Parathyroid adenoma (tissue), 2 donors: ENCODE measurements around the gene KCNIP1.

ENCODE experiments used
- H2AFZ ChIP-seq: fragments of 300-600 bp; sonication (generic); one replicate; pipeline ENCODE4 v1.7.0; 2017; ENCODE audit warnings: antibody characterized with exemption, mild to moderate bottlenecking
- H3K27ac ChIP-seq: fragments of 300-600 bp; sonication (generic); one replicate; pipeline ENCODE4 v1.7.0; 2017
- H3K27me3 ChIP-seq: fragments of 300-600 bp; sonication (generic); one replicate; pipeline ENCODE4 v1.7.0; 2017; ENCODE audit warnings: low read length; ENCODE audit not compliant: control insufficient read depth, insufficient read depth
- H3K36me3 ChIP-seq: fragments of 300-600 bp; sonication (generic); one replicate; pipeline ENCODE4 v1.7.0; 2017; ENCODE audit warnings: low read length; ENCODE audit not compliant: control insufficient read depth, insufficient read depth
- H3K4me1 ChIP-seq: fragments of 300-600 bp; sonication (generic); one replicate; pipeline ENCODE4 v1.7.0; 2017; ENCODE audit warnings: control low read depth
- H3K4me2 ChIP-seq: fragments of 300-600 bp; sonication (generic); one replicate; pipeline ENCODE4 v1.7.0; 2017; ENCODE audit warnings: low read length
- H3K4me3 ChIP-seq: fragments of 300-600 bp; sonication (generic); one replicate; pipeline ENCODE4 v1.7.0; 2017; ENCODE audit warnings: low read depth, low read length
- H3K79me2 ChIP-seq: fragments of 300-600 bp; sonication (generic); one replicate; pipeline ENCODE4 v1.7.0; 2017; ENCODE audit warnings: control low read depth
- H3K9ac ChIP-seq: fragments of 300-600 bp; sonication (generic); one replicate; pipeline ENCODE4 v1.7.0; 2017; ENCODE audit warnings: mild to moderate bottlenecking
- H3K9me3 ChIP-seq: fragments of 300-600 bp; sonication (generic); one replicate; pipeline ENCODE4 v1.7.0; 2017; ENCODE audit warnings: low read length; ENCODE audit not compliant: control insufficient read depth
- TF ChIP-seq, protein P1 (sequence below): fragments of 300-600 bp; sonication (generic); IDR thresholded peaks from one replicate; pipeline ENCODE4 v1.7.0; 2017; ENCODE audit warnings: antibody characterized with exemption, mild to moderate bottlenecking
- donor health status: primary hyperparathyroidism.

KCNIP1 gene

DNA sequence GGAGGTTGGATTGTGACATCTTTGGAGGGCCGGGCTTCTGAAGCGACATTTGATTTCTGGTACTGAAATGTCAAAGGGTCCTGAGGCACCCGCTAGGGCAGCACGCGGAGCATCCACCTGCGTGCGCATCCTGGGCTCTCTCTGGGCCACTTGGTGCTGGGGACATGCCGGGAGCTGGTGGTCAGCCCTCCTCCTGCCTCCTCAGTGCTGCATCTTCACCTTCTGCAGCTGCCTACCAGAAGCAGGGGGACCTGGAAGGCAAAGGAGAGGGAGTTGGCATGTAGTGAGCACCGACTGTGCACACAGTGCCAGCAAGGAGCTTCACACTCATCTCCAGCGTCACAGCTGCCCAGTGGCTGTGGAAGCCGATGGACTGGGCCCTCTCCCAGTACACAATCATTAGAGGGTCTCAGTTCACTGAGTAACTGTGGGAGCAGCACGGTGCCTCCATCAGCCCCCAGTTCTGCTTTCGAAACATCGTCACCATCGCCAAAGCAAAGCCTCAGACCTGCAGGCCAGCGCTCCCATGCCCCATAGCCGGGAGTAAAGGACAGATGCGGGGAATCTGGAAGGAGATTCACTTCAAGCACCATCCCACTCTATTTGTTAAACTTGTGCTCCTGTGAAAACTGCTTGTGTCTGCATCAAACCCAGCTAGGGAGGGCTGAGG, 138.4 kb downstream of the KCNIP1 start:
- Histone ChIP-seq H3K27me3 (no peaks in the 10 kb centered on the region), H3K4me3 (no peak overlapping the region), H3K79me2 (no peaks in the 10 kb centered on the region), H3K27ac (no peak overlapping the region), H2AFZ (no peak overlapping the region), H3K4me2 (no peak overlapping the region), H3K4me1 (peaks cover 3% of the 10 kb centered on the region), H3K9ac (no peak overlapping the region), H3K36me3 (no peaks in the 10 kb centered on the region), H3K9me3 (no peaks in the 10 kb centered on the region)
- TF ChIP-seq, protein P1, sequence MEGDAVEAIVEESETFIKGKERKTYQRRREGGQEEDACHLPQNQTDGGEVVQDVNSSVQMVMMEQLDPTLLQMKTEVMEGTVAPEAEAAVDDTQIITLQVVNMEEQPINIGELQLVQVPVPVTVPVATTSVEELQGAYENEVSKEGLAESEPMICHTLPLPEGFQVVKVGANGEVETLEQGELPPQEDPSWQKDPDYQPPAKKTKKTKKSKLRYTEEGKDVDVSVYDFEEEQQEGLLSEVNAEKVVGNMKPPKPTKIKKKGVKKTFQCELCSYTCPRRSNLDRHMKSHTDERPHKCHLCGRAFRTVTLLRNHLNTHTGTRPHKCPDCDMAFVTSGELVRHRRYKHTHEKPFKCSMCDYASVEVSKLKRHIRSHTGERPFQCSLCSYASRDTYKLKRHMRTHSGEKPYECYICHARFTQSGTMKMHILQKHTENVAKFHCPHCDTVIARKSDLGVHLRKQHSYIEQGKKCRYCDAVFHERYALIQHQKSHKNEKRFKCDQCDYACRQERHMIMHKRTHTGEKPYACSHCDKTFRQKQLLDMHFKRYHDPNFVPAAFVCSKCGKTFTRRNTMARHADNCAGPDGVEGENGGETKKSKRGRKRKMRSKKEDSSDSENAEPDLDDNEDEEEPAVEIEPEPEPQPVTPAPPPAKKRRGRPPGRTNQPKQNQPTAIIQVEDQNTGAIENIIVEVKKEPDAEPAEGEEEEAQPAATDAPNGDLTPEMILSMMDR, result no peak

DNA sequence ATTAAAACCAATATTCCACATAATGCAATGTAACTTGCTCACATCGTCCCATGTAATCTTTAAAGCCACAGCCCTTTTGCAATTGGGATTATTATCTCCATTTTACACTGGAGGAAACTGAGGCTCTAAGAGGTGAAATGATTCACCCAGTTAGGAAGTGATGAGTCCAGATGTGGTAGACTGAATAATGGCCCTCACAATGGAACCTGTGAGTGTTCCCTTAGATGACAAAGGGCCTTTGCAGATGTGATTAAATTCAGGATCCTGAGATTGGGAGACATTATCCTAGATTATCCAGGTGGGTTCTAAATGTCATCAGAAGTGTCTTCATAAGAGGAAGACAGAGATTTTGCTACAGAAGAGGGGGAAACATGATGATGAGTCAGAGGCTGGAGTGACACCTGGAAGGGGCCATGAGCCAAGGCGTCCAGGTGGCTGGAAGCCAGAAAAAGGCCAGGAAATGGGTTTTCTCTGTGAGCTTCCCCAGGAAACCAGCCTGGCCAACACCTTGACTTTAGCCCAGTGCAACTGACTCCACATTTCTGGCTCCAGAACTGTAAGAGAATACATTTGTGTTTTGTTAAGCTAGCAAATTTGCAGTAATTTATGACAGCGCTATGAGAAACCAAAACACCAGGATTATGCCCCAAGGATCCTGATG, 139.1 kb downstream of the KCNIP1 start:
- Histone ChIP-seq H3K27me3 (no peaks in the 10 kb centered on the region), H3K4me2 (no peak overlapping the region), H3K4me3 (no peak overlapping the region), H3K36me3 (no peaks in the 10 kb centered on the region), H3K4me1 (peaks cover 3% of the 10 kb centered on the region), H3K79me2 (no peaks in the 10 kb centered on the region), H3K9ac (no peak overlapping the region), H3K9me3 (no peaks in the 10 kb centered on the region), H3K27ac (no peak overlapping the region), H2AFZ (no peak overlapping the region)
- TF ChIP-seq, protein P1, result no peak

DNA sequence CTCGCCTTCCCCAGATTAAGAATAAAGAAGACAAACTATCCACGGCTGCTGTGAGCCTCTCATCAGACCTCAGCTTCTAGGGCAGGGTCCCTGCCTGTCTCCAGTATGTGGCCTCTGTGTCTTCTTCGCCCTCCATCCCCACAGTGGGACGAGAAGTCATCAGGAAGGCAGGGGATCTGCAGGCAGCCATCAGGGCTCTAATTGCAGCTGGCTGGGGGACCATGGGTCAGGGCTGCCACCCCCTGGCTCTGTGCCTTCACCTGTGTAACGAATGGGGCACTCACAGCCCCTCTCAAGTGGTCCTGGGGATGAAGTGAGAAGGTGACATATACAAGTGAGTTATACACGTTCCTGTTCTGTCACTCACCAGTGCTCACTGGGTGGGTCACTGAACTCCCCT, 139.8 kb downstream of the KCNIP1 start:
- Histone ChIP-seq H3K27me3 (no peaks in the 10 kb centered on the region), H3K36me3 (no peaks in the 10 kb centered on the region), H3K9me3 (no peaks in the 10 kb centered on the region), H3K79me2 (no peaks in the 10 kb centered on the region), H3K4me2 (no peak overlapping the region), H3K4me1 (peaks cover 3% of the 10 kb centered on the region), H3K9ac (no peak overlapping the region), H3K4me3 (no peak overlapping the region), H3K27ac (no peak overlapping the region), H2AFZ (no peak overlapping the region)
- TF ChIP-seq, protein P1, result no peak

DNA sequence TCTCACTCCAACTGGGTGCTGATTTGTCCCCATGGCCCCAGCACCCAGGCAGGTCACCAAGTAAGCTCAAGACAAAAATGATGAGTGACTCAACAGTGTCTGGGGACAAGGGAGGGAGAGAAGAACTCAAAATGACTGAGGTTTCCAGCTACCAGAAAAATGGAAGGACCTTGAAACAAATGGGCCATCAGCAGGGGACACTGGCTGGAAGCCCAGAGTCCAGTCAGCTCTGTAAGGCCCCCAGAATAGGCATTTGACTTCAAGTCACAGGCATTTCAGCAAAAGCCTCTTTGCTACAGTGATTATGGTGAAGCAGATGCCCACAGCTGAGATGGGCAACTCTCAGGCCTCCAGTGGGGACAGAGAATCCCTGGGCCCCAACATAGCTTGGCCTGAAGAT, 140.7 kb downstream of the KCNIP1 start:
- Histone ChIP-seq H3K79me2 (no peaks in the 10 kb centered on the region), H3K9me3 (no peaks in the 10 kb centered on the region), H3K4me2 (no peak overlapping the region), H3K27ac (no peak overlapping the region), H3K27me3 (no peaks in the 10 kb centered on the region), H3K36me3 (no peaks in the 10 kb centered on the region), H3K4me3 (no peak overlapping the region), H3K9ac (no peak overlapping the region), H3K4me1 (peaks cover 3% of the 10 kb centered on the region), H2AFZ (no peak overlapping the region)
- TF ChIP-seq, protein P1, result no peak

DNA sequence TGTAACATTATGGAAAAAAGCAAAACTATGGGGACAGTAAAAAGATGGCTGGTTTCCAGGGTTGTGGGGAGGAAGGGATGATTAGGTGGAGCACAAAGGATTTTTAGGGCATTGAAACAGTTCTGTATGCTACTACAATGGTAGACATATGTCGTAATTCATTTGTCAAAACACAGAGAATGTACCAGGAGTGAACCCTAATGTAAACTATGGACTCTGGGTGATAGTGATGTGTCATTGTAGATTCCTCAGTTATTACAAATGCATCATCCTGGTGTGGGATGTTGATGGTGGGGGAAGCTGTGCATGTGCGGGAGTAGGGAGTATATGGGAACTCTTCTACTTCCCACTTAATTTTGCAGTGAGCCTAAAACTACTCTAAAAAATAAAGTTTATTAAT, 144.7 kb downstream of the KCNIP1 start:
- Histone ChIP-seq H3K79me2 (no peaks in the 10 kb centered on the region), H3K27ac (no peak overlapping the region), H3K4me1 (peaks cover 3% of the 10 kb centered on the region), H3K36me3 (no peaks in the 10 kb centered on the region), H3K4me2 (no peak overlapping the region), H3K9me3 (no peaks in the 10 kb centered on the region), H3K9ac (no peak overlapping the region), H3K27me3 (no peaks in the 10 kb centered on the region), H2AFZ (no peak overlapping the region), H3K4me3 (no peak overlapping the region)
- TF ChIP-seq, protein P1, result no peak
